Measurements from ENCODE around the gene STARD13.

GRCh38 chr13:33183431-33184111, 102.0 kb downstream of the STARD13 start:
- no peak for TF ChIP-seq CTCF (IDR thresholded peaks at IDR 0.05)
- TF ChIP-seq POLR2AphosphoS5 (IDR thresholded peaks at IDR 0.05), result no peak
- TF ChIP-seq POLR2A (IDR thresholded peaks at IDR 0.05), result no peak
- no peak for TF ChIP-seq EP300 (IDR thresholded peaks at IDR 0.05)
